ENCODE measurements around the gene ELAPOR1. TPM values are rescaled to one million over a fixed set of nuclear protein-coding genes. Genes with fewer than 3 reads are reported as not detected.
A peak's percentile ranks its signal among the peaks of the same experiment; 100 is the strongest.

ELAPOR1 gene, protein sequence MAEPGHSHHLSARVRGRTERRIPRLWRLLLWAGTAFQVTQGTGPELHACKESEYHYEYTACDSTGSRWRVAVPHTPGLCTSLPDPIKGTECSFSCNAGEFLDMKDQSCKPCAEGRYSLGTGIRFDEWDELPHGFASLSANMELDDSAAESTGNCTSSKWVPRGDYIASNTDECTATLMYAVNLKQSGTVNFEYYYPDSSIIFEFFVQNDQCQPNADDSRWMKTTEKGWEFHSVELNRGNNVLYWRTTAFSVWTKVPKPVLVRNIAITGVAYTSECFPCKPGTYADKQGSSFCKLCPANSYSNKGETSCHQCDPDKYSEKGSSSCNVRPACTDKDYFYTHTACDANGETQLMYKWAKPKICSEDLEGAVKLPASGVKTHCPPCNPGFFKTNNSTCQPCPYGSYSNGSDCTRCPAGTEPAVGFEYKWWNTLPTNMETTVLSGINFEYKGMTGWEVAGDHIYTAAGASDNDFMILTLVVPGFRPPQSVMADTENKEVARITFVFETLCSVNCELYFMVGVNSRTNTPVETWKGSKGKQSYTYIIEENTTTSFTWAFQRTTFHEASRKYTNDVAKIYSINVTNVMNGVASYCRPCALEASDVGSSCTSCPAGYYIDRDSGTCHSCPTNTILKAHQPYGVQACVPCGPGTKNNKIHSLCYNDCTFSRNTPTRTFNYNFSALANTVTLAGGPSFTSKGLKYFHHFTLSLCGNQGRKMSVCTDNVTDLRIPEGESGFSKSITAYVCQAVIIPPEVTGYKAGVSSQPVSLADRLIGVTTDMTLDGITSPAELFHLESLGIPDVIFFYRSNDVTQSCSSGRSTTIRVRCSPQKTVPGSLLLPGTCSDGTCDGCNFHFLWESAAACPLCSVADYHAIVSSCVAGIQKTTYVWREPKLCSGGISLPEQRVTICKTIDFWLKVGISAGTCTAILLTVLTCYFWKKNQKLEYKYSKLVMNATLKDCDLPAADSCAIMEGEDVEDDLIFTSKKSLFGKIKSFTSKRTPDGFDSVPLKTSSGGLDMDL
- polyA plus RNA-seq (2013): not detected

- no peaks in the 10 kb centered on the region for H3K36me3 ChIP-seq (ENCODE audit: control insufficient read depth in 4 of 4, insufficient read depth in 4 of 4, low read length in 3 of 4)
- H3K4me3 ChIP-seq (ENCODE audit: control insufficient read depth in 1 of 7, extremely low read depth in 1 of 7, insufficient read depth in 4 of 7, low read depth in 2 of 7, low read length in 6 of 7): peak within 1 kb of the TSS in 6 of 7 experiments; percentile 14 to 69 (median 48)
- ChIA-PET POLR2A (no interaction called here), CTCF (interaction anchor here (0.9 to 4.3 kb wide), 11 partner anchors 7 to 120 kb away, joined by 3 to 42 read pairs (median 9); partner anchors contain the start of gene TMEM167B)
- no peaks in the 10 kb centered on the region for H3K9me3 ChIP-seq (ENCODE audit: control extremely low read depth in 1 of 5, control insufficient read depth in 4 of 5, insufficient read depth in 2 of 5, low read depth in 1 of 5, low read length in 4 of 5)
- peaks cover 0 to 24% (median 22%) of the 10 kb centered on the region in 4 experiments for H3K4me1 ChIP-seq (ENCODE audit: control extremely low read depth in 1 of 4, control insufficient read depth in 4 of 4, insufficient read depth in 4 of 4, low read length in 3 of 4)
- peaks cover 13 to 79% (median 29%) of the 10 kb centered on the region in 5 experiments for H3K27me3 ChIP-seq (replicated peaks in 2 of 5; ENCODE audit: control insufficient read depth in 4 of 5, insufficient read depth in 5 of 5, low read length in 4 of 5)
- 1% methylated on average over 53 of the region's 56 CpGs for WGBS (ENCODE audit: insufficient coverage)
- no peak within 1 kb of the TSS for H3K27ac ChIP-seq (ENCODE audit: insufficient read depth in 1 of 2, low read depth in 1 of 2, low read length in 2 of 2, poor library complexity in 1 of 2, severe bottlenecking in 2 of 2)
- DNase-seq: peak; percentile 34 to 67 (median 56)
These were observed at the start of gene ELAPOR1 for GRCh38 chr1:109113590-109114341. Gene ELAPOR1 (plus strand): TSS chr1:109114115. CDS start chr1:109114184, 69 bp downstream.

DNA sequence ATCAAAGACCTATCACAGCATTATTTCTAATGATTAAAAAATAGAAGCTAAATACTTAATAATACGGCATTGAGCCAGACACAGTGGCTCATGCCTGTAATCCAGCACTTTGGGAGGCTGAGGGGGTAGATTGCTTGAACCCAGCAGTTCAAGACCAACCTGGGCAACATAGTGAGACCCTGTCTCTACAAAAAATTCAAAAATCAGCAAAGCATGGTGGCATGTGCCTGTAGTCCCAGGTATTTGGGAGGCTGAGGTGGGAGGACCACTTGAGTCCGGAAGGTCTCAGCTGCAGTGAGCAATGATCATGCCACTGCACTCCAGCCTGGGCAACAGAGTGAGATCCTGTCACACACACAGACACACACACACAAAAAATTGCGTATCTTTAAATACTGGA, 48.8 kb upstream of the ELAPOR1 start:
- POLR2A ChIA-PET: interaction anchor here (0.7 kb wide), 1 partner anchor 36 kb away, joined by 4 read pairs; no protein-coding TSS in a partner anchor
- H3K27me3 ChIP-seq (replicated peaks in 2 of 5; ENCODE audit: control insufficient read depth in 4 of 5, insufficient read depth in 5 of 5, low read length in 4 of 5): no peaks in the 10 kb centered on the region

GRCh38 chr1:109067883-109068282, 46.0 kb upstream of the ELAPOR1 start:
- POLR2A ChIA-PET: interaction anchor here (0.6 kb wide), 1 partner anchor 21 kb away, joined by 3 read pairs; no protein-coding TSS in a partner anchor

More for the DNA sequence above, 48.8 kb upstream of the ELAPOR1 start:
- no peak for DNase-seq
- no peak overlapping the region for H3K27ac ChIP-seq (ENCODE audit: insufficient read depth in 1 of 2, low read depth in 1 of 2, low read length in 2 of 2, poor library complexity in 1 of 2, severe bottlenecking in 2 of 2)
- H3K4me3 ChIP-seq (ENCODE audit: control insufficient read depth in 1 of 7, extremely low read depth in 1 of 7, insufficient read depth in 4 of 7, low read depth in 2 of 7, low read length in 6 of 7): no peak overlapping the region
- peaks cover 2 to 20% (median 15%) of the 10 kb centered on the region in 4 experiments for H3K36me3 ChIP-seq (ENCODE audit: control insufficient read depth in 4 of 4, insufficient read depth in 4 of 4, low read length in 3 of 4)
- CTCF ChIA-PET: no interaction called here
- no CpG with 5 or more reads among the region's 3 CpGs for WGBS (ENCODE audit: insufficient coverage)
- H3K9me3 ChIP-seq (ENCODE audit: control extremely low read depth in 1 of 5, control insufficient read depth in 4 of 5, insufficient read depth in 2 of 5, low read depth in 1 of 5, low read length in 4 of 5): no peaks in the 10 kb centered on the region
- no peaks in the 10 kb centered on the region for H3K4me1 ChIP-seq (ENCODE audit: control extremely low read depth in 1 of 4, control insufficient read depth in 4 of 4, insufficient read depth in 4 of 4, low read length in 3 of 4)

GRCh38 chr1:109069294-109069693, 44.6 kb upstream of the ELAPOR1 start:
- no CpG with 5 or more reads among the region's 1 CpG for WGBS (ENCODE audit: insufficient coverage)
- no peaks in the 10 kb centered on the region for H3K27me3 ChIP-seq (replicated peaks in 2 of 5; ENCODE audit: control insufficient read depth in 4 of 5, insufficient read depth in 5 of 5, low read length in 4 of 5)
- H3K27ac ChIP-seq (ENCODE audit: insufficient read depth in 1 of 2, low read depth in 1 of 2, low read length in 2 of 2, poor library complexity in 1 of 2, severe bottlenecking in 2 of 2): no peak overlapping the region
- no peak for DNase-seq
- no peak overlapping the region for H3K4me3 ChIP-seq (ENCODE audit: control insufficient read depth in 1 of 7, extremely low read depth in 1 of 7, insufficient read depth in 4 of 7, low read depth in 2 of 7, low read length in 6 of 7)
- H3K4me1 ChIP-seq (ENCODE audit: control extremely low read depth in 1 of 4, control insufficient read depth in 4 of 4, insufficient read depth in 4 of 4, low read length in 3 of 4): no peaks in the 10 kb centered on the region
- peaks cover under 1 to 19% (median 11%) of the 10 kb centered on the region in 4 experiments for H3K36me3 ChIP-seq (ENCODE audit: control insufficient read depth in 4 of 4, insufficient read depth in 4 of 4, low read length in 3 of 4)
- no peaks in the 10 kb centered on the region for H3K9me3 ChIP-seq (ENCODE audit: control extremely low read depth in 1 of 5, control insufficient read depth in 4 of 5, insufficient read depth in 2 of 5, low read depth in 1 of 5, low read length in 4 of 5)
- POLR2A ChIA-PET: no interaction called here
- CTCF ChIA-PET: interaction anchor here (1.1 to 2.2 kb wide), 3 partner anchors 8 to 30 kb away, joined by 3 to 5 read pairs (median 4); no protein-coding TSS in a partner anchor

More at GRCh38 chr1:109067883-109068282, 46.0 kb upstream of the ELAPOR1 start:
- WGBS (ENCODE audit: insufficient coverage): 78% methylated on average over 7 of the region's 8 CpGs
- H3K27ac ChIP-seq (ENCODE audit: insufficient read depth in 1 of 2, low read depth in 1 of 2, low read length in 2 of 2, poor library complexity in 1 of 2, severe bottlenecking in 2 of 2): no peak overlapping the region
- no peaks in the 10 kb centered on the region for H3K27me3 ChIP-seq (replicated peaks in 2 of 5; ENCODE audit: control insufficient read depth in 4 of 5, insufficient read depth in 5 of 5, low read length in 4 of 5)
- H3K4me3 ChIP-seq (ENCODE audit: control insufficient read depth in 1 of 7, extremely low read depth in 1 of 7, insufficient read depth in 4 of 7, low read depth in 2 of 7, low read length in 6 of 7): no peak overlapping the region
- CTCF ChIA-PET: interaction anchor here (0.9 to 1.6 kb wide), 3 partner anchors 32 to 44 kb away, joined by 3 to 5 read pairs (median 3); a partner anchor contains a TSS
- H3K36me3 ChIP-seq (ENCODE audit: control insufficient read depth in 4 of 4, insufficient read depth in 4 of 4, low read length in 3 of 4): peaks cover 2 to 23% (median 15%) of the 10 kb centered on the region in 4 experiments
- no peak for DNase-seq
- H3K4me1 ChIP-seq (ENCODE audit: control extremely low read depth in 1 of 4, control insufficient read depth in 4 of 4, insufficient read depth in 4 of 4, low read length in 3 of 4): no peaks in the 10 kb centered on the region
- H3K9me3 ChIP-seq (ENCODE audit: control extremely low read depth in 1 of 5, control insufficient read depth in 4 of 5, insufficient read depth in 2 of 5, low read depth in 1 of 5, low read length in 4 of 5): no peaks in the 10 kb centered on the region

DNA sequence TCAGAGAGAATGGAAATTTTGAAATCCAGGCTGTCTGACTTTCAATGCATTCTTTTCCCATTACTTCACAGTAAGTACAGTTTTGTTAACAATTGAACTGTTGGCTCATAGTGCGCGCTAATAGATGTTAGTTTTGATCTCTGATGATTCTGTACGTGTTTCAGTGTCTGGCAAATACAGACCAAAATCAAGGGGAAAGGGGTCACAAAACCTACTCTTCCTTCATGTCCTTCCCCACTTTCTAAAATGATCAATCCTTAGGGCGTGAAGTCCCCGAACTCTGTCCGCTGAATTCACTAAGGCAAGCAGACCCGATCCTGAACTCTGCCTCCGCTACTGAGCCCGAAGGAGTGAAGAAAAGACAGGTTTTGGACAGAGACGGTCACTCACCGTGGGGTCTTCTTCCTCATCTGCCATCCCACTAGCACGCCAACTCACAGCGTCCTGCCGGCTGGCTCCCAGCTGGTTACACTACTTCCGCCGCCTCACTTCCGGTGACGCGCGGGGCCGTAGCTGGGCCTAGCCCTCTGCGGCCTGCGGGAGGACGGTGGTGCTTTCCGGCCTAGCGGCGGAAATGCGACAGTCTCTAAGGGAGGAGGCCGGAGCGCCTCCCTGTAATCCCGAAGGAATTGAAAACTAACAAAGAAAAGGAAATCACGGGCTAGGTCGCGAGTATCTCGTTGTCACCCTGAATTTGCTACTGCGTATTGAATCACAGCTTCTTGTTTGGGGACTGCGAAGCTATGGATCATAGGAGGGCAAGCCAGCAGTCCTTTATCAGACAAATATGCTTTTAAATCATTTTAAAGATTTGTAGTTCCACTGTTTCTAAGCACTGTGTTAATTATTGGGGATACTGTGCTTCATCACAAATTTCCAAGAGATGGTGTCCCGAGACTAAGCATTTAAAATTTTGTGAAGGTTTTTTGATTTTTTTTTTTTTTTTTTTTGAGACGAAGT, 38.1 kb upstream of the ELAPOR1 start, which contains the start of gene TAF13:
Gene TAF13 (minus strand): TSS at position 473 of the 960 bp plus-strand sequence. CDS start 56 bp downstream, at position 417.
- Histone ChIP-seq H3K4me3 (ENCODE audit: control insufficient read depth in 1 of 7, extremely low read depth in 1 of 7, insufficient read depth in 4 of 7, low read depth in 2 of 7, low read length in 6 of 7) (peak within 1 kb of the TSS; percentile 73 to 94 (median 91)), H3K27me3 (replicated peaks in 2 of 5; ENCODE audit: control insufficient read depth in 4 of 5, insufficient read depth in 5 of 5, low read length in 4 of 5) (no peaks in the 10 kb centered on the region), H3K4me1 (ENCODE audit: control extremely low read depth in 1 of 4, control insufficient read depth in 4 of 4, insufficient read depth in 4 of 4, low read length in 3 of 4) (peaks cover 2 to 16% (median 10%) of the 10 kb centered on the region in 4 experiments), H3K27ac (ENCODE audit: insufficient read depth in 1 of 2, low read depth in 1 of 2, low read length in 2 of 2, poor library complexity in 1 of 2, severe bottlenecking in 2 of 2) (peak within 1 kb of the TSS; percentile 87 to 92), H3K9me3 (ENCODE audit: control extremely low read depth in 1 of 5, control insufficient read depth in 4 of 5, insufficient read depth in 2 of 5, low read depth in 1 of 5, low read length in 4 of 5) (no peaks in the 10 kb centered on the region), H3K36me3 (ENCODE audit: control insufficient read depth in 4 of 4, insufficient read depth in 4 of 4, low read length in 3 of 4) (peaks cover 0 to 2% (median under 1%) of the 10 kb centered on the region in 4 experiments)
- ChIA-PET POLR2A (interaction anchor here (1.1 to 1.8 kb wide), 2 partner anchors 15 to 24 kb away, joined by 5 to 8 read pairs; partner anchors contain the start of gene TMEM167B), CTCF (interaction anchor here (0.5 to 6.1 kb wide), 5 partner anchors 9 to 46 kb away, joined by 3 to 35 read pairs (median 5); partner anchors contain the start of genes TMEM167B and WDR47)
- DNase-seq: peak; percentile 90 to 93 (median 91)
- WGBS (ENCODE audit: insufficient coverage): 4% methylated on average over 27 of the region's 39 CpGs

Measured in common myeloid progenitor, CD34-positive (primary cell).